NCI-H2107 (cell line): ENCODE data around the gene ZNF446.
"Not testable (repeated sequence)": the region's sequence is repeated elsewhere in the genome, so short reads cannot be mapped to it uniquely, and the experiment has no call there.

Experiments
- DNase-seq: peaks from one replicate; lab custom pipeline; 2025; lab: John Stamatoyannopoulos, UW

Gene ZNF446

GRCh38 chr19:58500242-58500641 is 24.1 kb downstream of the ZNF446 start:
- DNase-seq: no peak

- DNase-seq: not testable (repeated sequence)
These were observed 31.6 kb downstream of the ZNF446 start for GRCh38 chr19:58507602-58508223.

DNA sequence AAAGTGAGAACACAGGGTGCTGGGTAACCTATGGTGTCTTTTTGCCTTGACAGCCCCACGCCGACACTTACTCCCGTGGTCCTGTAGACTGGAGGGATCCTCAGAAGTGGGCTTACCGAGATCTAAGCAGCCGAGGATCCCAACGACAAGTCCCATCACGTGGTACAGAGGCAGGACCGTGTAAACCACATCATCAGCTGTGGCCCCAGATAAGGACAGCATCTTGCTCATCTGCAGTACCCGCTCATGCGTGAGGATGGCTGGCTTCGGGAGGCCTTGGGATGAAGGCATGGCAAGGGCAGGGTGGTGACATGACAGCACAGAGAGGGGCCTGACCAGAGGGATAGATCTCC is 33.6 kb downstream of the ZNF446 start:
- DNase-seq: no peak

- DNase-seq: no peak
These were observed 34.1 kb downstream of the ZNF446 start for GRCh38 chr19:58510084-58510862.

GRCh38 chr19:58511353-58512208 is 35.4 kb downstream of the ZNF446 start, which contains the start of gene SLC27A5:
TSS of gene SLC27A5 (minus strand) at chr19:58511992. CDS start at chr19:58511955, 37 bp downstream.
- no peak for DNase-seq

GRCh38 chr19:58513213-58513693 is 37.1 kb downstream of the ZNF446 start:
- DNase-seq: no peak

GRCh38 chr19:58513694-58514563 is 37.8 kb downstream of the ZNF446 start:
- DNase-seq: peak; percentile 65

- DNase-seq: no peak
These were observed 38.4 kb downstream of the ZNF446 start for GRCh38 chr19:58514564-58515022.

DNA sequence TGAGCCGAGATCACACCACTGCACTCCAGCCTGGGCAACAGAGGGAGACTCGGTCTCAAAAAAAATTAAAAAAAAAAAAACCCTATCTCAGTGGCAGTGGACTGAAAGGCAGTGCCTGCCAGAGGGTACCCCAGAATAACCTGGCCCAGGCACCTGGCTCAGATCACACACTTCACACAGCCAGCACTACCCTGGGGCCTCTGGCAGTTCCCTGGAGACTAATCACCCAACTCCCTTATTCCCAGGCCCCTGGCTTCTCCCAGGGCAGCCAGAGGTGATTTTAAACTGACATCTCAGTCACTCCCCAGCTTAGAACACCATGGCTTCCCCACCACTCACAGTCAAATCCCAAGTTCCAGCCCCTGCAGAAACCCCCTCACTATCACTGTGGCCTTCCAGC is 39.1 kb downstream of the ZNF446 start:
- DNase-seq: no peak

GRCh38 chr19:58516246-58516836 is 40.2 kb downstream of the ZNF446 start:
- DNase-seq: no peak

DNA sequence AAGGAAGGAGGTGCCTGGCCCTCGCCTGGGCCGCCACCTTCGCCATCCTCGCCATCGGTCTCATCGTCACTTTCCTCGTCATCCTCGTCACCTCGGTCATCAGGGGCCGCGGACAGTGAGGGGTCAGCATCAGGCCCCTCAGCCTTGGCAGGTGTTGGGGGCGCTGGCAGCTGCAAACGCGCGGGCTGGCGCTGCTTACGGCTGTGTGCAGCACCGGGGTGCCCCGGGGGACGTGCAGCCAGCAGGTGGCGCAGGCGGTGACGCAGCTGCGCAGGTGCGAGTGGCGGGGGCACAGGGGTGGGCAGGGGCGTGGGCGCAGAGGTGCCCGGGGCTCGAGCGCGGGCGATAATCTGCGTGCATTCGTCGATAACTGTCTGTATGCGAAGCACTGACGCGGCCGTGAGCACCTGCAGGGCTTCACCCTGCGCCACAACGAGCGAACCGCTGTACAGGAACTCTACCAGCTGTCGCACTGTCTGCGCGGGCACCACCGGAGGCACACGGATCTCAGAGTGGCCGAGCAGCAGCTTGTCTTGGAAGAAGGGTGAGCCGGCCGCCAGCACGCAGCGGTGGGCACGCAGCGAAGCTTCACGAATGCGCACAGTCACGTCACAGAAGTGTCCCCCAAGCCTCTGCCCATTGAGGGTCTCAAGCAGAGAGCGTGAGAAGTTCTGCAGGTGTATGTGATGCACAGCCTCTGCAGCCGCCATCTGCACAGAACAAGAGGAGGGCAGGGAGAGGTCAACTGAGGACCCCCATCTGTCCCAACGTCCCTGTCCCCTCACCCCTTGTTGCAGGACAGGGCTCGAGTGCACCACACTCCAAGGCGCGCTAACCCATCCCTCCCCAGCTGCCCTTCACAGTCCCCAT is 41.0 kb downstream of the ZNF446 start:
- no peak for DNase-seq

DNA sequence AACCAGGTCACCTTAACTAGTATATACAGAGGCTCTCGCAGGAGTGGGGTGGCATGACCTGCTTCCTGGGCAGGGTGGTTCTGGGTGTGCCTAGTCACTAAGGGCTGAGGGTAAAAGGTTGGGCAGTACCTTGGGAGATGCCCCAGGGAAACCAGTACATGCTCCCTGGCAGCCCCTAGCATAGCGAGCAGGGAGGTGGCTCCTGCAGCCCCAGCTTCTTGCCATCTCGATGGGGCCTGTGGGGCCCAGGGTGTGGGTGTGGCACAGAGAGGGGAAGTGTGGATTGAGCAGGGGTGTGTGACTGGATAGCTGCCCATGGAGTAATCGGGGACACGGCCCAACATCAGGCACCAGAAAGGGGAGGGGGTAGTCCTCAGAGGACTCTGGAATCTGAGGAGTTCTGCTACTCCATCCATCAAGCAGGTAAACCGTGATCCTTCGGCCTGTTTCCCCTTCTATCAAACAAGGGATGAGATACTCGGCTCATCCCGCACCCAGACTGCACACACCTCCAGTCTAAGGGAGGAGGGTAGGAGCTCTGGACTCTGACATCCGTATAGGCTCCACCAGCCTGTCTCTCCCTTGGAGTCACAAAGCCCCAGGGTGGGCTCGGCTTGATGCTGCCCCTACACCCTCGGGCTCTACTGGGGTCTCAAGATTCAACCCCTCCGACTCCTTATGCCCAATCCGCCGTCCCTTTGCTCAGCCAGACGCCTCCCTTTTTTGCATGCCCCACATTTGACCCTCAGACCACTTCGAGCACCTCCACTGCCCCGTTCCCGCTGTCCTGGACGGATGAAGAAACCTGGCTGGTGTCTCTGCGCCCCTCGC is 42.3 kb downstream of the ZNF446 start:
- DNase-seq: no peak

DNA sequence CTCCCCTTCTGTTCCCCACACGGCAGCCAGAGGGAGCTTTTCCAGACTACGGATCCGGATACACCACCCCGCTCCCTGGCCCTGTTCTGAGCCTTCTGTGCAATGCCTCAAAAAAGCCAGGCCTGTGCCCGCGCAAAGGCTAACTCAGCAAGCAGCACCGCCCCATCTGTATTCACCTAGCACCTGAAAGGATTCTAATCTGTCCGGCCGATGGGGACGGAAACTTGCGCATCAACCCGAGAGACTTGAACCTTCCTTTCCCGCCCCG is 42.9 kb downstream of the ZNF446 start:
- DNase-seq: peak; percentile 58

DNA sequence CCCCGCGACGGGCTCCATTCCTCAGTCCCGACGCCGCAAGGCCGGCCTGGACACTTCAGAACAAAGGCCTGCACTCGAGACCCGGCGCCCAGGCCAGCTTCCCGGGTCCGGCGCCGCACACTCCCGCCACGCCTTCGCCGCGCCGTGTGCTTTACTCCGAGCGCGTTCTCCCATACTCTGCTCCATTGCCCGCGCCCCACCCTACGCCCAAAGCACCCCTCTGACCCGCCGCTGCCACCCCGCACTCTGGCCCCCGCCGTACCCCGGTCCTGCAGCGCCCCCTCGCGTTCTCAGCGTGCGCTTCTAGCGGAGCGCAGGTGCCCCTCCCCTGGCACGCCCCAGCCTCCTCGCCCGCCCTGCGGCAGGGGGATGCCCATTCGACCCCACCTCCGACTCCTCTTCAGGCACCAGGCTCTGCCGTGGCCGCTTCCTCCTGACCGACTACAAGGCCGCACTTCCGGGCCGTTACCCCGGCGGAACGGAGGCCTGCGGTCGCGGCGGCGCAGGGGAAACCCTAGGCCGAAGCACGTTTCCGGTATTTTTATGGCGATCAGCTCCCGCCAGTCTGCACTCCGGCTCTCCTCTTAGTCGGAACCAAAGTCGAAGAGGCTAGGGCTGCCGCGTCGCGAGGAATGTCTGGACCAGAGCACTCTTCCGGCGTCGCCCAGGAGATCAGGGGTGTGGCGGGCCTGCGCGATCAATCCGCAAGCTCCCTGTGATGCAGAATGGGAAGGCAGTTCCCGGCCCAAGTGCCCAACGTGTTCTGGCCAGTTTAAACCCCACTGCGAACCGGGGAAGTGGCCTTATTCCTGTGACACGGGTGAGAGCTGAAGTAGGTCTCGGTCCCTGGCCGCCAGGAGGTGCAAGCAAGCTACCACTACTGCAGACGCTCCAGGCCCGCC is 43.5 kb downstream of the ZNF446 start, which contains the start of gene ZBTB45:
TSS of gene ZBTB45 (minus strand) at position 456 of the 902 bp plus-strand sequence. CDS start 2,137 bp downstream, outside the sequence.
- peak; percentile 89 for DNase-seq

- no peak for DNase-seq
These were observed 44.1 kb downstream of the ZNF446 start for GRCh38 chr19:58520257-58520599.

- DNase-seq: no peak
These were observed 45.5 kb downstream of the ZNF446 start for GRCh38 chr19:58521651-58522050.

GRCh38 chr19:58522709-58523108 is 46.6 kb downstream of the ZNF446 start:
- DNase-seq: no peak

DNA sequence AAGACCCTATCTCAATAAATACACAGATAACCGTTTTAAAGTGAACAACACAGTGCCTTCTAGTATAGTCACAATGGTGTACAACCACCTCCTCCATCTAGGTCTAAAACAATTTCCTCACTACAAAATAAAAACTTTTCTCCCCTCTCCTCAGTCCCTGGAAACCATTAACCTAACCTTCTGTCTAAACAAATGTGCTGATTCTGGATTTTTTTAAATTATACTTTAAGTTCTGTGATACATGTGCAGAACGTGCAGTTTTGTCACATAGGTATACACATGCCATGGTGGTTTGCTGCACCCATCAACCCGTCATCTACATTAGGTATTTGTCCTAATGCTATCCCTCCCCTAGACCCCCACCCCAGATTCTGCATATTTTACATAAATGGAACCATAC is 53.3 kb downstream of the ZNF446 start:
- no peak for DNase-seq
